ENCODE measurements around the gene HLA-DMB.

Gene HLA-DMB

DNA sequence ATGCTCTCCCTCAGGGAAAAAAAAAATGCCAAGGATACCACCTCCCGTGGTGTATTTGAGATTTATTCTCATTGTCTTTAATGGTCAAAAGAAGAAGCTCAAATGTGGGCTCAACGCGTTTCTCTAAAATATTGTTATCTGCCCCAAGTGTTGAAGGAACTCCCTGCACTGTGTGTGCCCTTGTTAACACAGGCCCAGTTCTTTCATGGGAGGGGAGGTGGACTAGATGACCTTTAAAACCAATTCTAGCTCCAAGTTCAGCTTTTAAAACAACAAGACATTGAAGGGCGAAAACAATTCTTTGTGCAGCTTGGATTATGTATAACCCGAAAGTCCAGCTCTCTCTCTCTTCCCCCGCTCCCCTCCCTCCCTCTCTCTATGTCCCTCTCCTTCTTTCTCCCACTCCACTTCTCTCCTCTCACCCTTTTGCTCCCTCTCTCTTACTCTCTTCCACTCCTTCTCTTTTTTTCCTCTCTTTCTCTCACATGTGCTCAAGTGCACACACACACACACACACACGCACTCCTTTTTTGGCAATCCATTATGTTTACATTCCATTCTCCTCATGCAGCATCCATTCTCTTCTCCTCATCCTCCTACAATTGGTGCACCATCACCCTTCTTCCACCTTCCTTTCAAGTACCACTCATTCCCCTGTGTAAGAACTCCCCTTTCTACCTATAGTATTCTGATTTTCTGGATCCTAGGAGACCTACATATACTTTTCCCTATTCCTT, 8.5 kb downstream of the HLA-DMB start:
- DNase-seq (ENCODE audit: low spot score): no peak
- no peak overlapping the region for H3K27ac ChIP-seq
- TF ChIP-seq CTCF (conservative IDR thresholded peaks at IDR 0.05; ENCODE audit: low read depth): no peak
- ChIA-PET POLR2A (ENCODE audit: low non-redundant PET) (no interaction called here), CTCF (interaction anchor here (0.6 to 2.2 kb wide), 6 partner anchors 36 to 1316 kb away, joined by 3 to 7 read pairs (median 4); partner anchors contain the start of gene BRD2)

GRCh38 chr6:32931211-32931610, 9.6 kb downstream of the HLA-DMB start:
- ChIA-PET POLR2A (ENCODE audit: low non-redundant PET) (no interaction called here), CTCF (interaction anchor here (0.9 kb wide), 1 partner anchor 53 kb away, joined by 3 read pairs; no protein-coding TSS in a partner anchor)
- no peak for DNase-seq (ENCODE audit: low spot score)
- H3K27ac ChIP-seq: no peak overlapping the region
- TF ChIP-seq CTCF (conservative IDR thresholded peaks at IDR 0.05; ENCODE audit: low read depth): no peak

DNA sequence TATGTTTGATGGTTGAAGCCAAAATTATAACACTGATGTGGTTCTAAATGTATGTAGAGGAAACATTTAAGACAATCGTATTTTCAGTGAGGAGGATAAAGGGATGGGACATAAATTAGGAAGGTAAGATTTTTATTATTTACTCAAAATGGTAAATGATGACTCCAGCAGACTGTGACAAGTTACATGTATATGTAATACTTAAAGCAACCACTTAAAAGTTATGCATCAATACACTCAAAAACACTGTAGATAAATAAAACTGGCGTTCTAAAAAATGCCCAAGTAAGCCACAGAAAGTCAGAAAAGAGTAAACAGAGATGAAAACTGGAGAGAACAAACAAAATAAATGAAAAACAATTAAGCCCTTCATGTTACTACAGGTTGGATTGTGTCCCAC, 18.7 kb downstream of the HLA-DMB start:
- no peak for DNase-seq (ENCODE audit: low spot score)
- ChIA-PET POLR2A (ENCODE audit: low non-redundant PET) (no interaction called here), CTCF (no interaction called here)
- no peak overlapping the region for H3K27ac ChIP-seq
- TF ChIP-seq CTCF (conservative IDR thresholded peaks at IDR 0.05; ENCODE audit: low read depth): no peak

DNA sequence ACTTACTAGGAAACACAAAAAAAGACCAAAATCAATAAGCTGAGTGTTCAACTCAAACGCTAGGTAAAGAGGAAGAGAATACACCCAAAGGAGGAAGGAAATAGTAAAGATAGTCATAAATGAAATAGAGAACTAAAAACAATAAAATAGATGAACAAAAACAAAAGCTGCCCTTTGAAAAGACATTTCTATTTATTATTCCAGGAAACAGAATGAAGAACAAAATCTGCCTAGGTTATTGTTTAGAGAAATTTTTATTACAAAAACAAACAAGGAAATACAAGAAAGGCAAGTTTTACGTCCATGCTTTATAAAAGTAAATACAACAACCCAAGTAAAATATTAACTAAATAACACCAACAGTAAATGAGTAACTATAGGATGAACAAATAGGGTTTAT, 20.1 kb downstream of the HLA-DMB start:
- ChIA-PET CTCF (no interaction called here), POLR2A (ENCODE audit: low non-redundant PET) (no interaction called here)
- TF ChIP-seq CTCF (conservative IDR thresholded peaks at IDR 0.05; ENCODE audit: low read depth): no peak
- no peak for DNase-seq (ENCODE audit: low spot score)
- no peak overlapping the region for H3K27ac ChIP-seq

DNA sequence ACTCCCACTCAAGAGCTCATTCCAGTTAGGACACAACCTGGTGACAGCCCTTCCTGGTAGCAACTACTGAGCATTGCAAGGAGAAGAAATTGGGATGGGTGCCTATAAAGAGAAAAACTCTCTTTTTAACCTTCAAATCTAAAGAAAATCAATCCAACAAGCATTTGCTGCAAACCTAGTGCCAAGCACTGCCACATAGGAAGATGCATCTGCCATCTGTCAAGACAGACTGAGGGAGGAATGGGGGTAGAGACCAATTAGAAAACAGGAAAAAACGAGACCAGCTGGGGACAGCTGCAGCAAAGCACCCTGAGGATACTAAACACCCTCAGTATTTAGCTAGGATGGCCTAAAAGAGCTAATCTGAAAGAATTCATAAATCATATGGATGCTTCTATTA, 27.9 kb downstream of the HLA-DMB start:
- no peak overlapping the region for H3K27ac ChIP-seq
- TF ChIP-seq CTCF (conservative IDR thresholded peaks at IDR 0.05; ENCODE audit: low read depth): no peak
- POLR2A ChIA-PET (ENCODE audit: low non-redundant PET): no interaction called here
- DNase-seq (ENCODE audit: low spot score): no peak
- CTCF ChIA-PET: interaction anchor here (0.6 to 2.1 kb wide), 4 partner anchors 10 to 72 kb away, joined by 3 to 12 read pairs (median 4); no protein-coding TSS in a partner anchor

- H3K27ac ChIP-seq: no peak overlapping the region
- ChIA-PET POLR2A (ENCODE audit: low non-redundant PET) (no interaction called here), CTCF (interaction anchor here (0.6 kb wide), 1 partner anchor 252 kb away, joined by 5 read pairs; no protein-coding TSS in a partner anchor)
- DNase-seq (ENCODE audit: low spot score): no peak
- TF ChIP-seq CTCF (conservative IDR thresholded peaks at IDR 0.05; ENCODE audit: low read depth): no peak
These were observed 31.9 kb downstream of the HLA-DMB start for GRCh38 chr6:32908897-32909296.

All from RWPE1 (cell line).